ENCODE data around the gene ASF1A. TPM values are rescaled to one million over a fixed set of nuclear protein-coding genes. Genes with fewer than 3 reads are reported as not detected.

ASF1A gene
- total RNA-seq, 1 experiment from 2014 or later: 69.6 TPM

GRCh38 chr6:118860880-118861279 lies 33.1 kb upstream of the ASF1A start:
- no peaks in the 10 kb centered on the region for H3K36me3 ChIP-seq (ENCODE audit: insufficient read depth, low read length, poor library complexity, severe bottlenecking)
- H3K4me3 ChIP-seq (ENCODE audit: low read depth, low read length, poor library complexity, severe bottlenecking): no peak overlapping the region
- no peak for DNase-seq (ENCODE audit: low spot score)
- TF ChIP-seq EZH2 (IDR thresholded peaks at IDR 0.05; ENCODE audit: borderline replicate concordance, low read depth, low read length, poor library complexity, severe bottlenecking) (no peak), CTCF (conservative IDR thresholded peaks at IDR 0.05; ENCODE audit: low read depth, low read length) (no peak)
- no peaks in the 10 kb centered on the region for H3K9me3 ChIP-seq (ENCODE audit: low read depth, low read length, poor library complexity, severe bottlenecking)
- no peaks in the 10 kb centered on the region for H3K27me3 ChIP-seq (replicated peaks; ENCODE audit: insufficient read depth, low read depth, low read length, poor library complexity)
- H3K27ac ChIP-seq (ENCODE audit: low read depth, low read length, poor library complexity, severe bottlenecking): no peak overlapping the region
- no peaks in the 10 kb centered on the region for H3K4me1 ChIP-seq (ENCODE audit: insufficient read depth, low read length, poor library complexity, severe bottlenecking)
- intact Hi-C loops (cut with micrococcal nuclease; ENCODE audit: unreplicated experiment): no loop called here
- ChIA-PET CTCF (no interaction called here), POLR2A (ENCODE audit: low non-redundant PET) (no interaction called here)
- no TSS peak for BruUV-seq (replicated peaks)

GRCh38 chr6:118862443-118862842 lies 31.5 kb upstream of the ASF1A start:
- Histone ChIP-seq H3K36me3 (ENCODE audit: insufficient read depth, low read length, poor library complexity, severe bottlenecking) (no peaks in the 10 kb centered on the region), H3K4me1 (ENCODE audit: insufficient read depth, low read length, poor library complexity, severe bottlenecking) (no peaks in the 10 kb centered on the region), H3K4me3 (ENCODE audit: low read depth, low read length, poor library complexity, severe bottlenecking) (no peak overlapping the region), H3K27me3 (replicated peaks; ENCODE audit: insufficient read depth, low read depth, low read length, poor library complexity) (no peaks in the 10 kb centered on the region), H3K27ac (ENCODE audit: low read depth, low read length, poor library complexity, severe bottlenecking) (no peak overlapping the region), H3K9me3 (ENCODE audit: low read depth, low read length, poor library complexity, severe bottlenecking) (no peaks in the 10 kb centered on the region)
- ChIA-PET CTCF (no interaction called here), POLR2A (ENCODE audit: low non-redundant PET) (no interaction called here)
- DNase-seq (ENCODE audit: low spot score): no peak
- intact Hi-C loops (cut with micrococcal nuclease; ENCODE audit: unreplicated experiment): no loop called here
- no peak for TF ChIP-seq EZH2 (IDR thresholded peaks at IDR 0.05; ENCODE audit: borderline replicate concordance, low read depth, low read length, poor library complexity, severe bottlenecking)
- TF ChIP-seq CTCF (conservative IDR thresholded peaks at IDR 0.05; ENCODE audit: low read depth, low read length): no peak
- no TSS peak for BruUV-seq (replicated peaks)

GRCh38 chr6:118864341-118865099 lies 29.4 kb upstream of the ASF1A start:
- intact Hi-C loops (cut with micrococcal nuclease; ENCODE audit: unreplicated experiment): no loop called here
- H3K27ac ChIP-seq (ENCODE audit: low read depth, low read length, poor library complexity, severe bottlenecking): no peak overlapping the region
- no peaks in the 10 kb centered on the region for H3K4me1 ChIP-seq (ENCODE audit: insufficient read depth, low read length, poor library complexity, severe bottlenecking)
- no peak overlapping the region for H3K4me3 ChIP-seq (ENCODE audit: low read depth, low read length, poor library complexity, severe bottlenecking)
- TF ChIP-seq EZH2 (IDR thresholded peaks at IDR 0.05; ENCODE audit: borderline replicate concordance, low read depth, low read length, poor library complexity, severe bottlenecking) (no peak), CTCF (conservative IDR thresholded peaks at IDR 0.05; ENCODE audit: low read depth, low read length) (no peak)
- H3K36me3 ChIP-seq (ENCODE audit: insufficient read depth, low read length, poor library complexity, severe bottlenecking): no peaks in the 10 kb centered on the region
- BruUV-seq (replicated peaks): no TSS peak
- H3K27me3 ChIP-seq (replicated peaks; ENCODE audit: insufficient read depth, low read depth, low read length, poor library complexity): no peaks in the 10 kb centered on the region
- no peaks in the 10 kb centered on the region for H3K9me3 ChIP-seq (ENCODE audit: low read depth, low read length, poor library complexity, severe bottlenecking)
- ChIA-PET POLR2A (ENCODE audit: low non-redundant PET) (no interaction called here), CTCF (no interaction called here)
- DNase-seq (ENCODE audit: low spot score): no peak
